Brain microvascular endothelial cell (primary cell): ENCODE measurements around the gene DPEP2NB.
A peak's percentile ranks its signal among the peaks of the same experiment; 100 is the strongest.

Source experiments
- DNase-seq: peaks from one replicate; pipeline ENCODE4 v3.0.0-alpha.2; 2020
- H3K27ac ChIP-seq: fragments of 250-450 bp; sonication (Bioruptor Pico); 2 replicates; pipeline ENCODE4 v1.5.1; 2020; ENCODE audit warnings: mild to moderate bottlenecking, moderate library complexity
- H3K27me3 ChIP-seq: fragments of 250-450 bp; sonication (Bioruptor Pico); replicated peaks from 2 replicates; pipeline ENCODE4 v1.5.1; 2020; ENCODE audit warnings: mild to moderate bottlenecking
- H3K36me3 ChIP-seq: fragments of 250-450 bp; sonication (Bioruptor Pico); replicated peaks from 2 replicates; pipeline ENCODE4 v1.5.1; 2020; ENCODE audit warnings: mild to moderate bottlenecking
- H3K4me3 ChIP-seq: 2 replicates; pipeline ENCODE4 v1.5.1; 2011; ENCODE audit warnings: low read depth, mild to moderate bottlenecking, control low read depth, low read length, moderate library complexity
- CTCF ChIP-seq: IDR thresholded peaks from 2 replicates; pipeline ENCODE4 v1.5.1; 2011; ENCODE audit warnings: low read depth, mild to moderate bottlenecking, moderate library complexity, low read length, control low read depth, inconsistent platforms; ENCODE audit errors: missing control alignments
- in situ Hi-C: cut with HindIII; loops from 2 replicates; pipeline ENCODE4 v1.10.0; 2017; ENCODE audit warnings: low sequenced_read_pairs, low pct_ligation_motif_present

DPEP2NB gene

GRCh38 chr16:68049449-68049848 lies 33.7 kb upstream of the DPEP2NB start:
- TF ChIP-seq CTCF, result no peak
- no peaks in the 10 kb centered on the region for H3K27me3 ChIP-seq
- in situ Hi-C loops, result no loop called here
- peaks cover 9% of the 10 kb centered on the region for H3K36me3 ChIP-seq
- no peak for DNase-seq
- H3K27ac ChIP-seq, result no peak overlapping the region
- H3K4me3 ChIP-seq, result no peak overlapping the region

GRCh38 chr16:68047987-68048386 lies 32.3 kb upstream of the DPEP2NB start:
- Histone ChIP-seq H3K36me3 (peaks cover 7% of the 10 kb centered on the region), H3K27ac (no peak overlapping the region), H3K4me3 (no peak overlapping the region), H3K27me3 (no peaks in the 10 kb centered on the region)
- no peak for TF ChIP-seq CTCF
- in situ Hi-C loops, result no loop called here
- DNase-seq, result no peak

GRCh38 chr16:68046106-68046505 lies 30.4 kb upstream of the DPEP2NB start:
- no peak for DNase-seq
- Histone ChIP-seq H3K27ac (no peak overlapping the region), H3K36me3 (peaks cover 7% of the 10 kb centered on the region), H3K4me3 (no peak overlapping the region), H3K27me3 (no peaks in the 10 kb centered on the region)
- in situ Hi-C loops, result no loop called here
- TF ChIP-seq CTCF, result no peak

GRCh38 chr16:68041783-68042182 lies 26.1 kb upstream of the DPEP2NB start:
- Histone ChIP-seq H3K36me3 (peaks cover 11% of the 10 kb centered on the region), H3K27ac (no peak overlapping the region), H3K4me3 (no peak overlapping the region), H3K27me3 (no peaks in the 10 kb centered on the region)
- no peak for TF ChIP-seq CTCF
- DNase-seq, result no peak
- in situ Hi-C loops, result no loop called here

GRCh38 chr16:68040506-68041288 lies 25.0 kb upstream of the DPEP2NB start:
- peak; percentile 91 for TF ChIP-seq CTCF
- peak; percentile 67 for DNase-seq

More at GRCh38 chr16:68040506-68041288, 25.0 kb upstream of the DPEP2NB start:
- in situ Hi-C loops, result no loop called here
- H3K36me3 ChIP-seq, result peaks cover 11% of the 10 kb centered on the region
- no peaks in the 10 kb centered on the region for H3K27me3 ChIP-seq
- H3K27ac ChIP-seq, result no peak overlapping the region
- H3K4me3 ChIP-seq, result no peak overlapping the region
